Activated T-cell treated with anti-CD3 and anti-CD28 coated beads for 1 hour (primary cell): Measurements from ENCODE around the gene ITM2C.

Source experiments
- DNase-seq: peaks from one replicate; pipeline ENCODE4 v3.0.0-alpha.2; 2020; ENCODE audit warnings: low read depth

Gene ITM2C

DNA sequence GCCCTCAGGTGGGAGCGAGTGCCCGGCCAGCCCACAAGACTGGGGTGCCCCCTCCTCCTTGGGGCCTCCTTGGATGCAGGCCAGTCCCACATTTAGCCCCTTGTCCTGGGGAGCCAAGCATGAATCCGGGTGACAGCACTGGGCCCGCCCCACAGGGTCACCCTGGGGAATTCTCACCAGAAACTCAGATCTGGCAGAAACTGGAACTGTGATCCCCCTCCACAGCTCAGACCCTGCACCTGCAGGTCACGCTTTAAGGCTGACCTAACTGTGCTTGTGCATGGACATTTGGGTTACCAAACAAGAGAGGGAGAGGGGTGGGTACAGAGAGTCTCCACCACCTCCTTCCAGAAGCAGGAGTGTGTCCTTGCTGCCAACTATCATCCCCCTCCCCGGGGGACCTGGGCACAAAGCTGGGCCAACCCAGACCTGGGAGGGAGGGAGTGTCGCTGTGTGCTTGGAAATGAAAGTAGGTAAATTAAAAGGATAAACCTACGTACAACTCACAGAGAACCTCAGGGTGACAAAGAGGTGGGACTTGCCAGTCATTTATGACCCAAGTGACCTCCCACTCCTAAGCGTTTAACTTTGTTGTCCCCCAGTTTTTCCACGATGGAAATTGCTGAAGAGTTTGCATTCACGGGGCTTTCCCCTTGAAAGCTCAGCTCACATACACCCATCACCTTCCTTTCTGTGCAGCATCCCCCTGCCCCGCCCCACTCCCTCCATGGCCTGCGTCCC is 9.1 kb downstream of the ITM2C start:
- DNase-seq = no peak

DNA sequence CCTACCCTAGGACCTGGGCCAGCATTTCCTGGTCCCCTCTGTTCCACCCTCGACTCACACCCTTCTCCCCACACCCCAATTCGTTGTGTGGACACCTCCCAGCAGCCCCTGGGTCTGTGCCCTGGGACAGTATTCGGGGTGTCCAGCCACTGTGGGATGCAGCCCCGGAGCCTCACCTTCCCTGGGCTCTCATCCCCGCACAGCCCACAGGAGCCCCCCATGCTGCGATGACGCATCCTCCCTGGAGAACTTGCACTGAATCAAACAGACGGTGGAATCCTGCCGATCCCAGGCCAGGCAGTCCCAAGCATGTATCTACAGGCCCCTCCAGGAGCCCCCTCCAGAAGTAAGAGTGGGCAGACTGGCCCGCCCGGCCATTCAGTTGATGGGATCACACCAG is 9.7 kb downstream of the ITM2C start:
- DNase-seq = no peak

DNA sequence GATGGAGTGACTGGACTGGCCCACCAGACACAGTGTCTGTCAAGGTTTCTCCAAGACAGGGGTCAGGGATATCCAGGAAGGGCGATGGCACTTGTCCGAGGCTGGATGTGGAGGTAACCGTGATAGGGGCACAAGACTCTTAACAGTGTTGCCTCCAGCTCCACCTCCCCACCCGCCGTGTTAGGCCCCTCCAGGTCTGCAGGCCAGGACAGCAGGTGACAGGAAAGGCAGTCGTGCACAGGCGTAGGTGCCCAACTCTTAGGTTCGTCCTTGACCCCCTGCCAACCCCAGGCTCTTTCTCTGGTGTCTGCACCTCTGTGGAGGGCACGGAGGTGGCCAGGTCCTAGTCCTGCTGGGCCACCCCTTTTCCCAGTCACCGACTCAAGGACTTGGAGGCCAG is 10.1 kb downstream of the ITM2C start:
- no peak for DNase-seq

DNA sequence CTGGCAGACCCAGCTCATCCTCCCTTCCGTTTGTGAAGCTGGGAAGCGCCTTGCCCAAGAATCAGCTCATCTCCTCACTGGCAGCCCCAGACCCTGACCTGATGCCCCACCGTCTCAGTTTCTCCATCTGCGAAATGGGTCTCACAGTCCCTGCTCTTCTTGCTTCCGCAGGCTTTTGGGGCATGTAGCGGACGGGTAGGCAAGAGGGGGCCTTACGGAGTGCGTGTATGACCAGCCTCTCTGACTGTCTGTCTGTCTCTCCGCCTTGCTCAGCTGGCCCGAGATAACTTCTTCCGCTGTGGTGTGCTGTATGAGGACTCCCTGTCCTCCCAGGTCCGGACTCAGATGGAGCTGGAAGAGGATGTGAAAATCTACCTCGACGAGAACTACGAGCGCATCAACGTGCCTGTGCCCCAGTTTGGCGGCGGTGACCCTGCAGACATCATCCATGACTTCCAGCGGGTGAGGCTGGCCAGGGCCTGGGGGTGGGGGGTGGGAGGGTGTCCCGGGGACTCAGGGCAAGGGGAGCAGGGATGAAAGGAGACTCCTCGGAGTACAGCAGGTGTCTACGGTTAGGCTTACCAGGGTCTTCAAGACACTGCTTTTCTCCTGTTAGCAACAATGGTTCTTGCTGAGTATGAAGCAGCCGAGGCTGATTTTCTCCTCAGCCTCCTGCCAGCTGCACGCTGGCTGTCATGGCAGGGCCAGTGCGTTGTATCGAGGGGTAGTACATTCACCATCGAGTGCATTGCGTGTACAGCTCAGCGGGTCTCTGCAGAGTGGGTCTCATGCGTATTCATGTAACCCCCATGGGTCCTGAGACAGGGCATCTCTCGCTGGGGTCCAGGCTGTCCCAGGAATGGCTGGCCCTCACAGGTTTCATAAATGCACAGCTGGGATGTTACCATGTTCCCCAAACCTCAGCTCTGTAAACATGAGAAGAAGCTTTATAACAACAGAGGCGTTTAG is 10.9 kb downstream of the ITM2C start:
- DNase-seq = no peak

DNA sequence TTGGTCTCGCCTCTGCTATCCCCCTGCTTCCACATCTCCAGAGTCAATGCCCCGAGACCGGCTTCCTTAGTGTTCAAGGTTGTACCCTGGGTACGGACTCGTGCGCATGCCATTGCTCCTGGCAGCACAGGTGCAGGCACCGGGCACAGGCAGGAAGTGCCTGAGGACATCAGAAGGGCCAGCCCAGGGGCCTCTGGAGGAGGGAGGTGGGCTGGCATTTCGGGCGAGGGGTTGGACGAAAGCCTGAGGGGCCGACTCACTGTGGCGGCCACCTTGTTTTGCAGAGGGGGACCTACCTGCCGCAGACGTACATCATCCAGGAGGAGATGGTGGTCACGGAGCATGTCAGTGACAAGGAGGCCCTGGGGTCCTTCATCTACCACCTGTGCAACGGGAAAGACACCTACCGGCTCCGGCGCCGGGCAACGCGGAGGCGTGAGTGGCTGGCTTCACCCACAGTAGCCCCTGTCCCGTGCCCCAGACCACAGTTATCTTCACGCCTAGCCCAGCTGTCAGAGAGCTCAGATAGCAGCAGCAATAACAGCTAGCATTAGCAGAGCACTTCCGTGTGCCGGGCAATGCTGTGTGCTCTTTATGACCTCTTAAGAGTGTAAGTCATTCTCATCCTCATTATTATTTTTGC is 12.5 kb downstream of the ITM2C start:
- DNase-seq = no peak

DNA sequence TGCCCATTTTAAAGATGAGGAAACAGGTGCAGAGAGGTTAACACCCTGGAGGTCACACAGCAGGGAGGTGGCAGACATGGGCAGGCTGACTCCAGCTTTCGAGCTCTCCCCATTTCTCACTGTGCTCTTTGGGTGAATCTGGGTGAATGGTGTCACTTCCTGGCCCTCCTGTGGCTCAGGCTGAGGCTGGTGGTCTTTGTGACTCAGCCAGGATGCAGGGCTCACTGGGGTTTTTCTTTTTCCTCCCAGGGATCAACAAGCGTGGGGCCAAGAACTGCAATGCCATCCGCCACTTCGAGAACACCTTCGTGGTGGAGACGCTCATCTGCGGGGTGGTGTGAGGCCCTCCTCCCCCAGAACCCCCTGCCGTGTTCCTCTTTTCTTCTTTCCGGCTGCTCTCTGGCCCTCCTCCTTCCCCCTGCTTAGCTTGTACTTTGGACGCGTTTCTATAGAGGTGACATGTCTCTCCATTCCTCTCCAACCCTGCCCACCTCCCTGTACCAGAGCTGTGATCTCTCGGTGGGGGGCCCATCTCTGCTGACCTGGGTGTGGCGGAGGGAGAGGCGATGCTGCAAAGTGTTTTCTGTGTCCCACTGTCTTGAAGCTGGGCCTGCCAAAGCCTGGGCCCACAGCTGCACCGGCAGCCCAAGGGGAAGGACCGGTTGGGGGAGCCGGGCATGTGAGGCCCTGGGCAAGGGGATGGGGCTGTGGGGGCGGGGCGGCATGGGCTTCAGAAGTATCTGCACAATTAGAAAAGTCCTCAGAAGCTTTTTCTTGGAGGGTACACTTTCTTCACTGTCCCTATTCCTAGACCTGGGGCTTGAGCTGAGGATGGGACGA is 13.2 kb downstream of the ITM2C start:
- DNase-seq = no peak

DNA sequence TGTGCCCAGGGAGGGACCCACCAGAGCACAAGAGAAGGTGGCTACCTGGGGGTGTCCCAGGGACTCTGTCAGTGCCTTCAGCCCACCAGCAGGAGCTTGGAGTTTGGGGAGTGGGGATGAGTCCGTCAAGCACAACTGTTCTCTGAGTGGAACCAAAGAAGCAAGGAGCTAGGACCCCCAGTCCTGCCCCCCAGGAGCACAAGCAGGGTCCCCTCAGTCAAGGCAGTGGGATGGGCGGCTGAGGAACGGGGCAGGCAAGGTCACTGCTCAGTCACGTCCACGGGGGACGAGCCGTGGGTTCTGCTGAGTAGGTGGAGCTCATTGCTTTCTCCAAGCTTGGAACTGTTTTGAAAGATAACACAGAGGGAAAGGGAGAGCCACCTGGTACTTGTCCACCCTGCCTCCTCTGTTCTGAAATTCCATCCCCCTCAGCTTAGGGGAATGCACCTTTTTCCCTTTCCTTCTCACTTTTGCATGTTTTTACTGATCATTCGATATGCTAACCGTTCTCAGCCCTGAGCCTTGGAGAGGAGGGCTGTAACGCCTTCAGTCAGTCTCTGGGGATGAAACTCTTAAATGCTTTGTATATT is 14.0 kb downstream of the ITM2C start:
- DNase-seq = no peak

DNA sequence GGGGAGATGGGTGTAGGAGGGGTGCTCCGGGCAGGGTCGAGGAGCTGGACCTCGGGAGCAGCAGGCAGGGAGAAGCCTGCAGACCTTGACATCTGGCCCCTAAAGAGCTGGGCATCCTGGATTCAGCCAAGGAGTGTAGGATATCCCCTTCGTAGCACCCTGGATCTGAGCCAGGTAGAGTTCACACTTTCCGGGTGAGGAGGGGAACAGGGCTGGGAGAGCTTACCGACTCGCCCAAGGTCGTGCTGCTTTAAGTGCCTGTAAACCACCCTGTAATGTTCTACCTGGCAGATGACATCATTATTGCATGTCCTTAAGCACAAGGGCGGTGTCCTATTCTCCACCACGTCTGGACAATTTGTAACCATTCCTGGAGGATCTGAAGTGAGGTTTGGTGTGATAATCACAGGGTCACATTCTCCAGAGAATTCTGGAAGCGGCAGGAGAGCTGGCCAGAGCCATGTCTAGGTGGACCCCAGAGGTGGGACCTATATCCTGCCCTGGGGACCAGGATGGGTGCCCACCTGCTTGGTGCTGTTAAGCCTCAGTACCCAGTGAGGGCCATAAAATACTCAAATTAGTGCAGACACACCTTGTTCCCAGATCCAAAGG is 14.6 kb downstream of the ITM2C start:
- no peak for DNase-seq

DNA sequence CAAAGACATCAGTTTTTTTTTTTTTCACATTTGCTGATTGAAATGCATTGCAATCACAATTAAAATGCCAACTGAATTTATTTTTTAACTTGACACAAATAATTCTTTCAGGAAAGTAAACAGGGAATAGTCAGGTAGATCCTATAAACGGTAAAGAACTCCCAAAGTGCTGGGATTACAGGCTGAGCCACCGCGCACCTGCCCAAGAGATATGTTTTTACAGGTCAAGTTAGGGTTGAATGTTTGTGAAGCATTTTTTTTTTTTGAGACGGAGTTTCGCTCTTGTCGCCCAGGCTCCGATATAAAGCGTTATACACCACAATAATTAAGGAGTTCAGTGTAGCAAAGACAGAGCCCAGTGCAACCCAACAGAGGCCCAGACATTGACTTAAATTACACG is 15.1 kb downstream of the ITM2C start:
- no peak for DNase-seq

DNA sequence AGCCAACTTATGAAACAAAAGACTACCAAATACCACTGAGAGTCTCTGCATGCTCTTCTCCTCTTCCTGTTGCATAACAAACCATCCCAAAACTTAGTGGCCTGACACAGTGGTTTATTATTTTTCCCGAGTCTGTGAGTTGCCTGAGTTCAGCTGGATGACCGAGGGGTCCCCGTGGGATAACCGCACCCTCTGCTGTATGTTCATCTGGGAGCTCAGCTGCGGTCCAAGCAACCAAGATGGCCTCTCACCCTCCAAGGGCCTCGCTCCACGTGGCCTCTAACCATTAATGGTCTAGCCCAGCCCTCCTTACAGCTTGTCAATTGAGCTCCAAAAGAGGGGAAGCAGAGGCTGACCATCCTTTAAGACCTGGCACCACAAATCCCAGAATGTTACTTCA is 17.1 kb downstream of the ITM2C start:
- DNase-seq = no peak

DNA sequence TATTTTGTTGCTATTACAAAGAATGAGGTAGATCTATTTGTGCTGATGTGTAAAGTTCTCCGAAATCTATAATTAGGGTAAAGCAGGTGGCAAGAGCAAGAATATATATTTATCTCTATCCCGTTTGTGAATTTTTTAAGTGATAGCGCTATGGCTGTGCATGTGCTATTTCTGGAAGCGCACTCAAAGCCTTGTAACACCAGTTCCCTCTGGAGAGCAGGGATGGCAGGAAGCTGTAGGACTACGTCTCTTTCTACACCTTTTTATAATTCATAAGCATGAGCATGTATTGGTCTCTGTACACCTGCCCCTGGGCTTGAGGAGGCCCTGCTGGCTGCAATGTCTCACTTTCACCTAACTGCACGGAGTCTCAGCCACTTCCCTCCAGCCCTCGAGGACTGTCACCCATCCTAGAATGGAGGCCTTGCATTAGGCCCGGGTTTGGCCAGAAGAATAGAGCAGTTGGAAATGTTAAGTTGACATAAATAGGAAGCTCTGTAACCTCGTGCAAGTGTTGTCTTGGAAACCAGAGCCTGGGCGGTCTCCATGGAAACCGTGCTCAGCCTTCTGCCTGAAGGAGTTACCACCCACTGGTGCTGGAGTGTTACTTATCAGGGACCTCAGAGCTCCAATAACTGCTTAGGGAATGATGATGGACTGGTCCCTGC is 20.9 kb downstream of the ITM2C start:
- DNase-seq = no peak

DNA sequence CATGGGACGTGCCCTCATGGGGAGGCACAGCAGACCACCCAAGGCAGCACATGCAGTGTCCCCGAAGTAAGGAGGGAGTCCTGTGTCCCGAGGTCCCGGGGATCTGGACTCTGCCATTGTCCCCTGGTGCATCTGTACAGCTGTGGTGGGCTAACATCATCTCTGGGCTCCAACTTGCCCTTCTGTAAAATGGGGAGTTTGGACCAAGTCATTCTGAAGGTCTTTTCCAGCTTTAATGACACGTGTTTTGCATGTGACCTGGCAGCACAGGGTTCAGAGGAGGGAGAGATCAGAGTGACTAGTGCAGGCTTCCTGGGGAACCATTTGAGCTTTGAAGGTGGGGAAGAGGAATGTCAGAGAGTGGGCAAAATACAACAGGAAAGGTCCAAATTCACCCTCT is 21.5 kb downstream of the ITM2C start:
- no peak for DNase-seq

DNA sequence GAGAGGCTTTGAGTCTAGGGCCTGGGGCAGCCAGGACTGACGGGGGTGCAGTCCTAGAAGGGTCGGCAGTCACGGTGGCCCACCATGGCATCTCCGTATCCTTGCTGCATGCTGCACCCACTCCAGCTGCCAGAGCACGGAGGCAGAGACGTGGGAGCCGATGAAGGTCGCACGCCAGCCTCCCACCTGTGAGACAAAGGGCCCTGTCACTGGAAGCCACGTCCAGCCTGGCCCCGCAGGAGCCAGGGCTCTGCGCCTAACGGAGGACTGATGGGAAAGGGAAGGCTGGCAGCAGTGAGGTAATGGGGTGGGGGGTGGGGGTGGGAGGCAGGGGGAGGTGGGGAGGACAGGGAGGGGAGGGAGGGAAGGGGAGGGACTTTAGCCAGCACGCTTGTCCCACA is 21.9 kb downstream of the ITM2C start:
- DNase-seq = no peak

DNA sequence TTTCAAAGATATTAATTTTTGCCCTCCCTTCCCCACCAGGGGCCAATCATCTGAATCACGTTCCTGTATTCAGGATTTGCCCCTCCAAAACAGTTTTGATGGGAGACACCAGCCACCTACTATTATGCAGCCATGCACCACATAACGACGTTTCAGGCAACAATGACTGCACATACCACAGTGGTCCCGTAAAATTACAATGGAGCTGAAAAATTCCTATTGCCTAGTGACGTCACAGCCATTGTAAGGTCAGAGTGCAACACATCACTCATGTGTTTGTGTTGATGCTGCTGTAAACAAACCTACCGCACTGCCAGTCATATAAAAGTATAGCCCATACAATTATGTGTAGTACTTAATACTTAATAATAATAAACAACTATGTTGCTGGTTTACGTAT is 22.6 kb downstream of the ITM2C start:
- DNase-seq = no peak

DNA sequence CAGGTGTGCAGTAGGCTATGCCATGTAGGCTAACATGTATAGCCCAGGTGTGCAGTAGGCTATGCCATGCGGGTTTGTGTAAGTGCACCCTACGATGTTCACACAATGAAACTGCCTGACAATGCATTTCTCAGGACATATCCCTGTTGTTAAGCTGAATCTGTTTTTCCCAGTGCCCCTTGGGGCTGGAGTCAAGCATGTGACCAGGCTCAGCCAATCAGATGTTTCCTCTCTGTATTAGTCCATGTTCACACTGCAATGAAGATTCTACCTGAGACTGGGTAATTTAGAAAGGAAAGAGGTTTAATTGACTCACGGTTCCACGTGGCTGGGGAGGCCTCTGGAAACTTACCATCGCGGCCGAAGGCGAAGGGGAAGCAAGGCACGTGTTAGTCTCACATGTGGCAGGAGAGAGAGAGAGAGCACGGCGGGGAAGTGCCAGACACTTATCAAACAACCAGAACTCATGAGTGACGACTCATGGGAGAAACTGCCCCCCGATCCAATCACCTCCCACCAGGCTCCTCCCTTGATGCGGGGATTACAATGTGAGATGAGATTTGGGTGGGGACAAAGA is 24.2 kb downstream of the ITM2C start:
- no peak for DNase-seq

DNA sequence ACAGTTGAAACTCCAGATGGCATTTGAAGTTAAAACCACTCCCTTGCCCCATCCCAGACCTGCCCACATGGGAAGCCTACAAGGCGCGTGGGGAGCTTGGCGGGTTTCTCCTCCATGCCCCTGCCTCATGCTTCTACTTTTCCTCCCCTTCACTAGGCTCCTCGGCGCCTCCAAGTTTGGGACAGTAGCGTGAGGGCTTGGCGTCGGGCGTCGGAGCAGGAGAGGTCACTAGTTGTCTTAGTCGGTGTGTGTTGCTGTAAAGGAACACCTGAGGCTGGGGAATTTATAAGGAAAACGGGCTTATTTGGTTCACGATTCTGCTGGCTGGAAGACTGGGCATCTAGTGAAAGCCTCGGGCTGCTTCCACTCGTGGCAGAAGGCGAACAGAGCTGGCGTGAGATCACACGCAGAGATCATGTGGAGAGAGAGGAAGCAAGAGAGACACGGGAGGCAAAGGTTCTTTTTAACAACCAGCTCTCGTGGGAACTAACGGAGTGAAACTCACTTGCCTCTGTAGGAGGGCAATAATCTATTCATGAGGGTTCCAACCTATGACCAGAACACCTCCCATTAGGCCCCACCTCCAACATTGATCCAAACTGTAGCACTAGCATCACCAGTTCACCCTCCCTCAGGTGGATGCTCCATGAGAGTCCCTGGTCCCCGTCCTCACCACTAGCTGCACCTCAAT is 25.3 kb downstream of the ITM2C start:
- DNase-seq = no peak

DNA sequence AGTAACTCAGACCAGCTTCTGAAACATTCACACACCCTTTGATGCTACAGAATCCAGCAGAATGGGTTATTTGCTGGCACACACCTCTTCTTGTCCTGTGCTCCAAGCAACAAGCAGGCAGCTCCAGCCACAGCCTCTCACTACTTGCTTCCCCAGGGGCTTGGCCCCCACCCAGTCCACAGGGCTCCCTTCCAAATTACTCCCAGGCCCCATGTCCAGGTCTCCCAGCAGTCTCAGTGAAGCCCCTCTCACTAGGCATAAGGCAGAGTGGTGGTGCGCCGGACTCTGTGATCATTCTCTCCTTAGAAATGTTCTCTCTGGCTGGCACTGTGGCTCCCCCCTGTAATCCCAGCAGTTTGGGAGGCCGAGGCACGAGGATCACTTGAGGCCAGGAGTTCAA is 25.9 kb downstream of the ITM2C start:
- no peak for DNase-seq

DNA sequence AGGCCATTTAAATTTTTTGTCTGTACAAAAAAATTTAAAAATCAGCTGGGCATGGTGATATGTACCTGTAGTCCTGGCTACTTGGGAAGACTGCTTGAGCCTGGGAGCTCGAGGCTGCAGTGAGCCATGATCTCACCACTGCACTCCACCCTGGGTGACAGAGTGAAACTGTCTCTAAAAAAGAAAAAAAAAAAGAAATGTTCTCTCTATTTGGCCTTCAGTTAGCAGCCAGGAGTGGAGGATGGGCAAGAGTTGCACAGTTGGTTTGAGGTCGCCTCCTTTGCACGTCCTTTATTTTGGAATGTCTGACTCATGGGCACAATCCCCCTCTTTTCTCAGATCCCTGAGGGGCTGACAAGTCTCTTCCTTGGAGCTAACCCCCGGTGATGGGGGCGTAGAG is 26.3 kb downstream of the ITM2C start:
- DNase-seq = no peak

DNA sequence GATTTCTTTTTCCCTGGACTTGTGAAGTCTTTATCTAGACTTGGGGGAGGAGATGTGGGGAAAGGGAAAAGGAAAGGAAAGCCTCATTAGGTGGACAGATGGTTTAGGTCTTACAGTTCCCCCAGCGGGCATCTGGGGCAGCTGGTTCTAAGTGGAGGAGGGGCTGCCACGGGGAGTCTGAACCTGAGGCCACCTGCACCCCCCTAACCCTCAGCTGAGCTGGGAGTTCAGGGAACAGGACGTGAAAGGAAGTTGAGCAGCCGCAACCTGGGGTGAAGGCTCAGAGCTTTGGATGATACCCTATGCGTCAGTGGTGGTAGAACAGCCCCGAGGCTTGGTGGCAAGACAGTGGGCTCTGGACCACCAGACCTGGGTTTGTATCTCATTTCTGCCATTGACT is 26.8 kb downstream of the ITM2C start:
- no peak for DNase-seq

DNA sequence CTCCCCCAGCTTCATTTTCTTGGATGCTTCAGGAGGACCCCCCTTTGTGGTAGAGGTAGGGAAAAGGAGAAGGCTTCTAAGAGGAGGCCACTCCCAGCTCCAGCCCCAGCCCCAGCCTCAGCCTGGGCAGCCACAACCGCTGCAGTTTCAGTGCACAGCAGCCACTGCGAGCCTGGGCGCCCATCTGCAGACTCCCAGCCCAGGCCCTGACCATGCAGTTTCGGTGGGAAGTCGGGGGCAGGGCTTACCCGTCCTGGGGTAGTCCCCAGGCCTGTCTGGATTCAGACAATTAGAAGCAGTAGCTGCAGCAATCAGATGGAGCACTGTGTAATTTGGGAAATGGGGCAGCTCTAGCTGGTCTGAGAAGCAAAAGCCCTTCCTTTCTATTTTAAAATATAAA is 28.6 kb downstream of the ITM2C start:
- no peak for DNase-seq
